HG02973 (cell line): Measurements from ENCODE around the gene GM2A.
"Not testable (repeated sequence)": the region's sequence is repeated elsewhere in the genome, so short reads cannot be mapped to it uniquely, and the experiment has no call there.

Experiments
- ATAC-seq: cut with Tn5 transposase; IDR thresholded peaks from one replicate; pipeline ENCODE4 v1.9.1; 2021; ENCODE audit warnings: moderate library complexity; ENCODE audit not compliant: unreplicated experiment

Gene GM2A

GRCh38 chr5:151251001-151251551, 1.9 kb upstream of the GM2A start:
- no peak for ATAC-seq

GRCh38 chr5:151251621-151252020, 1.4 kb upstream of the GM2A start:
- ATAC-seq, result no peak

DNA sequence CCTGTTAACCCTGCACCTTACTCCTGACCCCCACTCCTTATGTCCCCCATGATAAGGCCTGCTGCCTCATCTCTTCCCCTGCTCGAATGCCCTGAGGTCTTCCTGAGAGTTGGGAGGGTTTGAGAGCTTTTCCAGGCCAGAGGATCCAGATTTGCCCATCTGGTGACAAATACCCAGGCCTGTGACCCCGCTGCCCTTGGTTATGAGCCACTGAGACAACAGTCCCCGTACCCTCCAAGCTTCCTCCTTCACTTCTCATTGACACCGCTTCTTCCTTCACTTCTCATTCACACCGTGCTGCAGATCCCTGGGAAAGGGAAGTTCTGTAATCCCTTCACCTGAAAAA, 593 bp downstream of the GM2A start:
- ATAC-seq, result no peak

GRCh38 chr5:151254556-151254955, 1.6 kb downstream of the GM2A start:
- no peak for ATAC-seq

- ATAC-seq, result not testable (repeated sequence)
Measured at GRCh38 chr5:151254990-151255389, 2.0 kb downstream of the GM2A start.

GRCh38 chr5:151255621-151256286, 2.8 kb downstream of the GM2A start:
- ATAC-seq, result peak; percentile 39

DNA sequence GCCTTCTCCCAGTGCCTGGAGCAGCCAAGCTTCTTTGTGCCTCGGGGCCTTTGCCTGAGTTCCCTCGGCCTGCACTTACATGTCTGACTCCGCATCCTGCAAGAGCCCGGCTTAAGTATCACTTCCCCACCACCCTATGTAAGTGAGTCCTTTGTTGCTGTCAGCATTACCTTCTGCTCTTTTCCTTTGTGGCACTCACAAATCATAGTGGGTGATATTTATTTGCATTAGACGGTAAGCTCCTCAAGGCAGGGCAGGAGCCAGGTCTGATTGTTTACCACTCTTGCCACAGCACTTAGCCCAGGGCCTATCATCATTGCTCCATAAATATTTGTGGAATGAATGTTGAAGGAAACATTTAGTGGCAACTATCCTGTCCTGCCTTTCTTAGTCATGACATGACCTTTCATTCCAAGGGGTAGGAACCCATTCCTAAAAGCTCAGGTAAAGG, 4.8 kb downstream of the GM2A start:
- no peak for ATAC-seq

- no peak for ATAC-seq
Measured at GRCh38 chr5:151258201-151258611, 5.2 kb downstream of the GM2A start.

DNA sequence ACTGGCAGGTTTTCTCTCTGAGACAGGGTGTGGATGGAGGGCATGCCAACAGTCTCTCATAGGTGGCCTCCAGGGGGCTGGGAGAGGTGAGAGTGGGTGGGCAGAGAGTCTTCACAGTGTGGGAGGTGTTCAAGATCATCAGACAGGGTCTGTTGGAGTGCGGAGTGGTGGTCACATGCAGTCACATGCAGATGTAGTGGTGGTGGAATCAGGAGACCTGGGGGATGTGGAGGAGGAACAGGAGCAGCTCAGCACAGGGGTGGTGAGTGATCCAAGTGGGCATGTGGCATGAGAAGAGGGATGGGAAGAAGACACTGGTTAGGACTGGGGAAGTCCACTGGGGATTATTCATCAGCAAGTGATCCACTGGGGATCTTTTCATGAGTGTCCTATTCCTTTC, 5.8 kb downstream of the GM2A start:
- ATAC-seq, result no peak

DNA sequence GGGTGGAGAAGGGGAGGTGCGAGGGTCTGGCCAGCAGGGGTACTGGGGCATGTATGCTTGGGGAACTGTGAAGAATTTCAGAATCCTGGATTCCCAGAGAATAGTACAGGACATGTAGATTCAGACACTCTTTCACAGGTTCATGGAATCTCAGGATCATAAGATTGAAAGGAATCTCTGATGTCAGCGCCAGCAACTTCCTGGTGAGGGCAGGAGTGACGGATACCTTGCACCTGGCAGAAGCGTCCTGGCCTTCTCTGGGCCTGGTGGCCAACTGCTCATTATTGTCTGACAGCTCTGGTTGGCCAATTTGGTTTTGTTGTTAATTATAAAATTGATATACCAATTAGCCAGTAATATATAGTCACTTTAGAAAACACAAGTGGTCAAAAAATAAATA, 6.9 kb downstream of the GM2A start:
- ATAC-seq, result no peak

GRCh38 chr5:151262532-151262931, 9.5 kb downstream of the GM2A start:
- ATAC-seq, result no peak

DNA sequence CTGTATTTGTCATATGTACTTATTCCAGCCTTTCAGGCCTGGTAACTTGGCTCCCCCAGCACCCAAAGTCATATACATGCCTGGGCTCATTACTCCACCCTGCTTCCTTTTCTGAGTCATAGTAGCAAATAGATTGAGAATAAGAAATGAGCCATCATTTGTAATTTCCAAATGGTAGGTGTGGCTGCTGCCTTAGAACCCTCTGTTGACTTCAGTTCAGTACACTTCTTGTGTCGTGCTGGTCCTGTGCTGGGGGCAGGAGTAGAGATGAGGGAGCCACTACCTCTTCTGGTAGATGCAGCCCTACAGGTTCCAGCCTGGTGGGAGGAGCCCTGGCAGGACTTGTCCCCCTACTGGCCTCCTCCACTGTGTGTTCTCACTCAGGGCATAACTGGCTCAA, 11.1 kb downstream of the GM2A start:
- ATAC-seq, result peak; percentile 55

GRCh38 chr5:151267491-151268260, 14.7 kb downstream of the GM2A start:
- no peak for ATAC-seq

GRCh38 chr5:151270599-151270998, 17.6 kb downstream of the GM2A start:
- peak; percentile 94 for ATAC-seq

DNA sequence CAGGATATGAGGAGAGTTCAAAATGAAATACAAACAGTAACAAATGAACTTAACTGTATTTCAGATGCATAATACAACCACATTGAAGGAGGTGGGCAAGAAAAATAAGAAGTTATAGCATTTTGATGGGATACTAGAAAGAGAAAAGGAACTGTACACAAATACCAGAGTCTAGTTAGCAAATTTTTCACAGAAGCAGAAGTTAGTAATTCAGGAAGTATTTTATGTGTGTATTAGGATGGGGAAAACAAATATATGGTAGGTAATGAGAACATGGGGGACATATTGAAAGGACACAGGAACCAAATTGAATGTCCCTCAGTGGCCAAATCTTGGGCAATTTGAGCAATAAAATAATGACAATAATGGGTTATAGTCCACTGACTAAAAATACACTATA, 18.4 kb downstream of the GM2A start:
- ATAC-seq, result no peak

DNA sequence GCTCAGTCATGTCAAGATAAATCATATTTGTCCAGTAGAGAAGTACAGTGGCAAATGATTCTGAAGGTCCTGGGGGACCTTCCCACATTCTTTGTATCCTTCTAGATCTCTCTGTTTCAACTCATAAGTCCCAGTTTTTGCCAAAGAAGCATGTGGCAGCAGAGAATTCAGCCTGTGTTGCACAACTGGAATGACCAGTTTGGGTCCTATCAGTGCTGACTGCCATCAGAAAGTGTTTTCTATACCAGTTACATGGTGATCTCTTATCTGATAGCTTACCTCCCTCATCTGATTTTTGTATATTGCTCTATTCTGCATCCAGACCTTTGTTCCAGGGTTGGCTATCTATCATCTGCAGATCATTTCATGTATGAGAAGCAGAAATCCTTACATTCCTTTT, 21.7 kb downstream of the GM2A start:
- no peak for ATAC-seq

GRCh38 chr5:151275803-151276202, 22.8 kb downstream of the GM2A start:
- no peak for ATAC-seq

DNA sequence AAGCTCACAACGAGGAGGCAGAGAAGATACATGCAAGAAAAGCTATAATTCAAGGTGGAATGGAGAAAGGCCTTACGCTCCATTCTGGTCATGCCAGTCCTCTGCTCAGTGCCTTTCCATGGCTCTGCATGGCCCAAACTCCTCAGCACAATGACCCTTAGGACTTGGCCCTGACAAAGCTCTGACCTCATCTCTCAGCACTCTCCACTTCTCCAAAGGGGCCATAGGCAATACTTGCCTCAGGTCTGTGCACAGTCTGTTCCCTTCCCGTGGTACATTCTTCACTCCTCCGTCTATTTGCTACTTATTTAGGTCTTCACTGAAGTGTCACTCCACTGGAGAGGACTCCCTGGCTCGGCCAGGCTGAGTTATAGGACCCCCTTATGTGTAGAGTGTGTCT, 25.9 kb downstream of the GM2A start:
- no peak for ATAC-seq

- no peak for ATAC-seq
Measured at GRCh38 chr5:151280443-151280842, 27.5 kb downstream of the GM2A start.

DNA sequence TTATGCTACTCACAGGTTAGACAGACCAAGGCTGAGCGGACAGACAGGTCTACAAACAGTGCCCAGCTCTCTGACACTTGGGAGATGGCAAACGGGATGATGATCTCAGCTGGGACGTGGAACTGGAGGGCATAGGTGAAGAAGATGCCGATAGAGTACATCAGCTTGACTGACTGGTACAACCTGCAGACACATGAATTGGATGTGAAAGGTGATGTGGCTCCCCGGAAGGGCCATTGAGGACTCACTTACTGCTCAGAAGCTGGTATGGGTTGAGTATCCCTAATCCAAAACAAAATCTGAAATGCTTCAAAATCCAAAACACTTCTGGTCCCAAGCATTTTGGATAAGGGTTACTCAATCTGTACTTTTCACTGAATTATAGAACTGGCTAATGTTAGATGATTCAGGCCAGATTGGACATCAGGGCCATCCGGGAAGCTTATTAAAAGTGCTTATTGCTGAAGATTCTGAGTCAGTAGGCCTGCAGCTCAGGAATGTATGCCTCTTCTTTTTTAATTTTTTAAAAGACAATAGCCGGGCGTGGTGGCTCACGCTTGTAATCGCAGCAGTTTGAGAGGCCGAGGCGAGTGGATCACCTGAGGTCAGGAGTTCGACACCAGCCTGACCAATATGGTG, 28.1 kb downstream of the GM2A start:
- no peak for ATAC-seq

DNA sequence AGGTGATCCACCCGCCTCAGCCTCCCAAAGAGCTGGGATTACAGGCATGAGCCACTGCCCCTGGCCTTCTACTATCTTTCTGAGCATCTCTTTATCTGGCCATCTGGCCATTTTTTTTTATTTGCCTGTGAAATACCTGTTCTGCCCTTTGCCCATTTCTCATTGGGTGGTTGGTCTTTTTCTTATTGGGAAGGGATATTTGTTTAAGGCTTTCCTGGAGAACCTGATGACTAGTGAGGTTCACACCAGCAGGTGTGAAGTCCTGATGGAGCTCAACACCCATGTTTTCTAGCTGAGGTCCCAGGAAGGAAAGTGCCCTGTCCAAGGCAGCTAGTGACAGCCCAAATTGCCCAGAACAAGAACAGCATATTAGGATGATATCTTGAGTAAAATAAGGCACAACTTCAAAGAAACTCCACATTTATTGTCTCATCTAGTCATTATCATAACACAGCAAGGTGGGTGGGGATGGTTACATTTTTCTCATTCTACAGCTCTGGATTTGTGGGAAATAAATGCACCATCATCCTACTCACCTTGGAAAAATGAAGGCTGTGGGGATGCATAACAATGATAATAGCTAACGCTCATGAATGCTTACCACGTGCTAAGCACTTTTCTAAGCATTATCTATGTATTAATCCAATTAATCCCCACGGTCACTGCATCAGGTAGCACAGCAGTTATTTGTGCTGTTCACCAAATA, 30.3 kb downstream of the GM2A start:
- ATAC-seq, result no peak
